Uterus (tissue), 4 donors: Measurements from ENCODE around the gene PUM1. TPM values are rescaled to one million over a fixed set of nuclear protein-coding genes. Genes with fewer than 3 reads are reported as not detected.
A peak's percentile ranks its signal among the peaks of the same experiment; 100 is the strongest.
"Not testable (repeated sequence)": the region's sequence is repeated elsewhere in the genome, so short reads cannot be mapped to it uniquely, and the experiment has no call there.

Experiments
- DNase-seq, 2 donors: peaks; one replicate each; pipeline ENCODE4 v3.0.0-alpha.2; 2019 to 2020
- H3K27ac ChIP-seq, 2 donors: fragments of 200-600 bp; sonication (generic); 1 replicate in 1 of 2; 2 replicates in 1 of 2; pipeline ENCODE4 v1.5.1; 2016 to 2018
- H3K27me3 ChIP-seq, 2 donors: fragments of 200-600 bp; sonication (generic); one replicate each; pipeline ENCODE4 v1.5.1; 2018 to 2019; ENCODE audit warnings: control low read depth in 1 of 2
- H3K36me3 ChIP-seq, 2 donors: fragments of 200-600 bp; sonication (generic); one replicate each; pipeline ENCODE4 v1.5.1; 2019; ENCODE audit warnings: control low read depth in 1 of 2
- H3K4me1 ChIP-seq, 2 donors: fragments of 200-600 bp; sonication (generic); one replicate each; pipeline ENCODE4 v1.5.1; 2018 to 2019; ENCODE audit warnings: control low read depth in 1 of 2
- H3K4me3 ChIP-seq, 2 donors: fragments of 200-600 bp; sonication (generic); 1 replicate in 1 of 2; 2 replicates in 1 of 2; pipeline ENCODE4 v1.5.1; 2018 to 2019; ENCODE audit warnings: mild to moderate bottlenecking in 1 of 2
- H3K9me3 ChIP-seq, 2 donors: fragments of 200-600 bp; sonication (generic); one replicate each; pipeline ENCODE4 v1.5.1; 2019; ENCODE audit warnings: control low read depth in 1 of 2
- CTCF ChIP-seq, 4 experiments: fragments of 200-600 bp in 2 of 4; fragments of 450-650 bp in 2 of 4; sonication (generic) in 2 of 4; IDR thresholded peaks; one replicate each; pipeline ENCODE4 v1.5.1; 2016 to 2019; ENCODE audit warnings: antibody characterized with exemption in 4 of 4, mild to moderate bottlenecking in 2 of 4, moderate library complexity in 1 of 4
- POLR2A ChIP-seq, 2 donors: fragments of 450-650 bp; IDR thresholded peaks; one replicate each; pipeline ENCODE4 v1.6.1; 2016; ENCODE audit warnings: antibody characterized with exemption in 2 of 2, mild to moderate bottlenecking in 1 of 2, moderate library complexity in 1 of 2
- intact Hi-C: fragments of 100-400 bp; cut with DNase I; formaldehyde crosslinking; loops from one replicate; pipeline ENCODE4 v1.15.1; 2023; ENCODE audit warnings: low total_unique reads
- total RNA-seq, 4 donors: library from RNA; depleted of rRNA in 3 of 4; stranded (reverse); fragments of >200 nt in 3 of 4; gene quantifications; one replicate each; pipeline versions ENCODE4 v1.1.0 to v1.2.4, GENCODE V29; 2014 to 2023
- donor health status: DM: yes; HTN: yes; CAD: no.

Gene PUM1
- total RNA-seq, 4 donors from 2014 or later: 42.9 to 152 (median 113) TPM

- Histone ChIP-seq H3K27ac (peak overlapping the region; percentile 95 to 100), H3K4me1 (peaks cover 4% of the 10 kb centered on the region in 2 donors), H3K36me3 (no peaks in the 10 kb centered on the region), H3K4me3 (peak overlapping the region; percentile 72 to 92), H3K9me3 (no peaks in the 10 kb centered on the region), H3K27me3 (no peaks in the 10 kb centered on the region)
- no peak for DNase-seq
- intact Hi-C loops: no loop called here
- TF ChIP-seq POLR2A (IDR thresholded peaks at IDR 0.05) (no peak), CTCF (IDR thresholded peaks at IDR 0.05) (no peak)
Observed at GRCh38 chr1:31063631-31064030, 1.9 kb downstream of the PUM1 start.

GRCh38 chr1:31062867-31063380, 2.6 kb downstream of the PUM1 start:
- peak overlapping the region in 1 of 2 donors; percentile 100 for H3K27ac ChIP-seq

GRCh38 chr1:31062162-31062866, 3.2 kb downstream of the PUM1 start:
- not testable (repeated sequence) for H3K4me3 ChIP-seq

More at GRCh38 chr1:31062867-31063380, 2.6 kb downstream of the PUM1 start:
- DNase-seq: no peak
- H3K4me3 ChIP-seq: peak overlapping the region in 1 of 2 donors; percentile 72
- no peaks in the 10 kb centered on the region for H3K36me3 ChIP-seq
- TF ChIP-seq CTCF (IDR thresholded peaks at IDR 0.05): no peak
- TF ChIP-seq POLR2A (IDR thresholded peaks at IDR 0.05): no peak
- no peaks in the 10 kb centered on the region for H3K9me3 ChIP-seq
- H3K4me1 ChIP-seq: peaks cover 4% of the 10 kb centered on the region in 2 donors
- no peaks in the 10 kb centered on the region for H3K27me3 ChIP-seq
- intact Hi-C loops: no loop called here

GRCh38 chr1:31058012-31058411, 7.5 kb downstream of the PUM1 start:
- no peaks in the 10 kb centered on the region for H3K9me3 ChIP-seq
- no peak for TF ChIP-seq CTCF (IDR thresholded peaks at IDR 0.05)
- no peak for TF ChIP-seq POLR2A (IDR thresholded peaks at IDR 0.05)
- no peaks in the 10 kb centered on the region for H3K27me3 ChIP-seq
- no peak overlapping the region for H3K4me3 ChIP-seq
- peaks cover under 1 to 8% of the 10 kb centered on the region in 2 donors for H3K4me1 ChIP-seq
- intact Hi-C loops: no loop called here
- no peak overlapping the region for H3K27ac ChIP-seq
- DNase-seq: no peak
- H3K36me3 ChIP-seq: no peaks in the 10 kb centered on the region

More at GRCh38 chr1:31062162-31062866, 3.2 kb downstream of the PUM1 start:
- H3K27me3 ChIP-seq, DNase-seq, H3K4me1 ChIP-seq, H3K27ac ChIP-seq, intact Hi-C loops, H3K9me3 ChIP-seq, H3K36me3 ChIP-seq: not testable (repeated sequence)

- no peak for DNase-seq
- H3K27me3 ChIP-seq: no peaks in the 10 kb centered on the region
- no peaks in the 10 kb centered on the region for H3K9me3 ChIP-seq
- peaks cover 0 to 5% of the 10 kb centered on the region in 2 donors for H3K4me1 ChIP-seq
- H3K36me3 ChIP-seq: no peaks in the 10 kb centered on the region
- H3K4me3 ChIP-seq: no peak overlapping the region
- no peak for TF ChIP-seq CTCF (IDR thresholded peaks at IDR 0.05)
- TF ChIP-seq POLR2A (IDR thresholded peaks at IDR 0.05): no peak
- no peak overlapping the region for H3K27ac ChIP-seq
- intact Hi-C loops: no loop called here
Observed at GRCh38 chr1:31055953-31056352, 9.6 kb downstream of the PUM1 start.
